NCI-H526 (cell line): ENCODE results near the gene PSD.
"Not testable (repeated sequence)": the region's sequence is repeated elsewhere in the genome, so short reads cannot be mapped to it uniquely, and the experiment has no call there.

Source experiments
- DNase-seq, 2 experiments: peaks; one replicate each; lab custom pipeline; 2025; lab: John Stamatoyannopoulos, UW

PSD gene

GRCh38 chr10:102418622-102419268 lies at the start of gene PSD:
Gene PSD, minus strand, starts transcription at chr10:102418785. Its CDS starts 1,747 bp downstream, at chr10:102417038.
- peak; percentile 38 to 69 for DNase-seq

GRCh38 chr10:102467971-102468438 lies 49.4 kb upstream of the PSD start:
- DNase-seq: no peak

- DNase-seq: no peak
Observed at GRCh38 chr10:102467318-102467717, 48.7 kb upstream of the PSD start.

- DNase-seq: no peak
Observed at GRCh38 chr10:102465466-102465865, 46.9 kb upstream of the PSD start.

GRCh38 chr10:102463983-102464382 lies 45.4 kb upstream of the PSD start:
- no peak for DNase-seq

- DNase-seq: no peak
Observed at GRCh38 chr10:102462512-102463054, 44.0 kb upstream of the PSD start.

- peak; percentile 74 to 95 for DNase-seq
Observed at GRCh38 chr10:102461187-102462054, 42.8 kb upstream of the PSD start.

GRCh38 chr10:102460836-102461186 lies 42.2 kb upstream of the PSD start:
- DNase-seq: no peak

GRCh38 chr10:102458656-102459055 lies 40.1 kb upstream of the PSD start:
- no peak for DNase-seq

GRCh38 chr10:102457591-102458150 lies 39.1 kb upstream of the PSD start:
- DNase-seq: no peak

GRCh38 chr10:102455893-102456471 lies 37.4 kb upstream of the PSD start:
- DNase-seq: no peak

GRCh38 chr10:102454662-102455487 lies 36.3 kb upstream of the PSD start:
- not testable (repeated sequence) for DNase-seq

GRCh38 chr10:102453502-102453901 lies 34.9 kb upstream of the PSD start:
- DNase-seq: no peak

- DNase-seq: no peak
Observed at GRCh38 chr10:102452672-102453340, 34.2 kb upstream of the PSD start.

GRCh38 chr10:102451105-102451969 lies 32.8 kb upstream of the PSD start, which contains the start of gene C10orf95:
Gene C10orf95, minus strand, starts transcription at chr10:102451543. Its CDS starts 450 bp downstream, at chr10:102451093.
- peak in 1 of 2 experiments; percentile 40 for DNase-seq

- peak; percentile 38 to 89 for DNase-seq
Observed at GRCh38 chr10:102450374-102451104, 32.0 kb upstream of the PSD start.

- no peak for DNase-seq
Observed at GRCh38 chr10:102450124-102450373, 31.5 kb upstream of the PSD start.

- peak; percentile 52 to 81 for DNase-seq
Observed at GRCh38 chr10:102449321-102450123, 30.9 kb upstream of the PSD start.
